ENCODE results near the gene ARNT2.

- TF ChIP-seq CTCF (conservative IDR thresholded peaks at IDR 0.05 in 1 of 2, IDR thresholded peaks at IDR 0.05 in 1 of 2; ENCODE audit: low read depth in 1 of 2, low read length in 2 of 2), result no peak
- TF ChIP-seq EZH2 (IDR thresholded peaks at IDR 0.05; ENCODE audit: low read length, missing control alignments), result no peak
Measured at GRCh38 chr15:80426316-80426715, 22.1 kb downstream of the ARNT2 start.
